Tibial nerve (tissue), 3 donors: Measurements from ENCODE around the gene ATP13A2.

Experiments
- POLR2A ChIP-seq, 2 donors: fragments of 450-650 bp; IDR thresholded peaks; one replicate each; pipeline ENCODE4 v1.6.1; 2017; ENCODE audit warnings: antibody characterized with exemption in 2 of 2, mild to moderate bottlenecking in 2 of 2, moderate library complexity in 2 of 2
- TF ChIP-seq, protein P1 (sequence below), 5 experiments: fragments of 200-600 bp in 3 of 5; fragments of 450-650 bp in 2 of 5; sonication (generic) in 3 of 5; IDR thresholded peaks; one replicate each; pipeline ENCODE4 v1.5.1; 2016 to 2019; ENCODE audit warnings: antibody characterized with exemption in 5 of 5, mild to moderate bottlenecking in 3 of 5, moderate library complexity in 2 of 5

DNA sequence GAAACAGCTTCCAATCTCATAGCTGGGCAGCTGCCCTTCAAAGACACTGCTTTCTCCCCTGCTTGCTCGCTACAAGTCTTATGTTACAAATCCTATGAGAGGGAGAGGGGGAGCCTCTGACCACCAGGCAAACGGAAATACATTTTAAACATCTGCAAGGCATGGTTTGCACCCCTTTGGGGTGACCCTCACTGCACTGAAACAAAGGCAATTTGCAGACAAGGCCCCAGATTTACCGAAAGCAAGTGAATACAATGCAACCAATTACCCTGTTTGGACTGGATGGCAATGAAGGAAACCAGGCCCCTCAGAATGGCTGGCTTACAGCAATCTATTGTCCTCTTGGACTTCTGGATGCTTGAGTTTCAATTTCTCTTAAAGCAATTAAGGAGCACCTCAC is 11.8 kb upstream of the ATP13A2 start:
- TF ChIP-seq POLR2A (IDR thresholded peaks at IDR 0.05): no peak
- TF ChIP-seq, protein P1, sequence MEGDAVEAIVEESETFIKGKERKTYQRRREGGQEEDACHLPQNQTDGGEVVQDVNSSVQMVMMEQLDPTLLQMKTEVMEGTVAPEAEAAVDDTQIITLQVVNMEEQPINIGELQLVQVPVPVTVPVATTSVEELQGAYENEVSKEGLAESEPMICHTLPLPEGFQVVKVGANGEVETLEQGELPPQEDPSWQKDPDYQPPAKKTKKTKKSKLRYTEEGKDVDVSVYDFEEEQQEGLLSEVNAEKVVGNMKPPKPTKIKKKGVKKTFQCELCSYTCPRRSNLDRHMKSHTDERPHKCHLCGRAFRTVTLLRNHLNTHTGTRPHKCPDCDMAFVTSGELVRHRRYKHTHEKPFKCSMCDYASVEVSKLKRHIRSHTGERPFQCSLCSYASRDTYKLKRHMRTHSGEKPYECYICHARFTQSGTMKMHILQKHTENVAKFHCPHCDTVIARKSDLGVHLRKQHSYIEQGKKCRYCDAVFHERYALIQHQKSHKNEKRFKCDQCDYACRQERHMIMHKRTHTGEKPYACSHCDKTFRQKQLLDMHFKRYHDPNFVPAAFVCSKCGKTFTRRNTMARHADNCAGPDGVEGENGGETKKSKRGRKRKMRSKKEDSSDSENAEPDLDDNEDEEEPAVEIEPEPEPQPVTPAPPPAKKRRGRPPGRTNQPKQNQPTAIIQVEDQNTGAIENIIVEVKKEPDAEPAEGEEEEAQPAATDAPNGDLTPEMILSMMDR (IDR thresholded peaks at IDR 0.05): no peak
